ENCODE results near the gene CCDC40. TPM values are rescaled to one million over a fixed set of nuclear protein-coding genes. Genes with fewer than 3 reads are reported as not detected.

Gene CCDC40
- total and polyA plus RNA-seq, 2 donors (not counting 1 experiment from before 2014, with no cell fraction given), result 0.63 to 3.2 TPM

GRCh38 chr17:80107231-80108021 is 71.0 kb downstream of the CCDC40 start:
- peaks cover 3 to 6% of the 10 kb centered on the region in 2 donors for H3K4me1 ChIP-seq (ENCODE audit: control insufficient read depth in 2 of 2, insufficient read depth in 2 of 2, low read length in 2 of 2)
- ChIA-PET CTCF (no interaction called here), POLR2A (no interaction called here)
- H3K9me3 ChIP-seq (ENCODE audit: control extremely low read depth in 1 of 3, control insufficient read depth in 2 of 3, insufficient read depth in 1 of 3, low read length in 2 of 3), result no peaks in the 10 kb centered on the region
- DNase-seq (no peak), ATAC-seq (ENCODE audit: low read depth) (no peak)
- H3K9ac ChIP-seq (ENCODE audit: low read length), result no peak overlapping the region
- no peak overlapping the region for H3K27ac ChIP-seq (ENCODE audit: low read length in 2 of 2)
- no peaks in the 10 kb centered on the region for H3K36me3 ChIP-seq (replicated peaks in 1 of 2; ENCODE audit: control extremely low read depth in 1 of 2, control insufficient read depth in 1 of 2, extremely low read depth in 1 of 2, insufficient read depth in 2 of 2, low read length in 1 of 2)
- Mint-ChIP-seq H3K27ac (no peak overlapping the region), H3K4me3 (no peak overlapping the region), H3K9me3 (ENCODE audit: insufficient read depth) (no peaks in the 10 kb centered on the region), H3K4me1 (peaks cover 11% of the 10 kb centered on the region), H3K27me3 (no peaks in the 10 kb centered on the region)
- no peak overlapping the region for H3K4me3 ChIP-seq (ENCODE audit: control extremely low read depth in 1 of 5, extremely low read depth in 1 of 5, insufficient read depth in 1 of 5, low read depth in 2 of 5, low read length in 4 of 5)
- H3K27me3 ChIP-seq (replicated peaks in 1 of 4; ENCODE audit: control extremely low read depth in 1 of 4, control insufficient read depth in 3 of 4, insufficient read depth in 4 of 4, low read length in 3 of 4), result no peaks in the 10 kb centered on the region
- H3K79me2 ChIP-seq (ENCODE audit: control insufficient read depth, insufficient read depth, low read length), result no peaks in the 10 kb centered on the region
- H3K4me2 ChIP-seq (replicated peaks; ENCODE audit: low read depth, low read length, poor library complexity, severe bottlenecking), result no peak overlapping the region
- WGBS (ENCODE audit: insufficient coverage), result 92% methylated on average over 46 of the region's 46 CpGs
- TF ChIP-seq CTCF (IDR thresholded peaks at IDR 0.05) (no peak), EZH2 (IDR thresholded peaks at IDR 0.05; ENCODE audit: borderline replicate concordance, insufficient read depth, low read depth, low read length, poor library complexity, severe bottlenecking) (no peak)
- no peak overlapping the region for H2AFZ ChIP-seq (ENCODE audit: insufficient read depth, low read depth, low read length, poor library complexity, severe bottlenecking)
- no peaks in the 10 kb centered on the region for H4K20me1 ChIP-seq (ENCODE audit: control insufficient read depth, insufficient read depth, low read length, poor library complexity, severe bottlenecking)
- intact Hi-C loops (cut with micrococcal nuclease), result no loop called here

Data from B cell (primary cell).